22Rv1 (cell line): ENCODE measurements around the gene MGRN1.

ENCODE experiments used
- ZFX ChIP-seq: fragments of 450-650 bp; IDR thresholded peaks from 2 replicates; pipeline ENCODE4 v1.6.1; 2017; ENCODE audit warnings: antibody characterized with exemption, borderline replicate concordance
- TF ChIP-seq, protein P1 (sequence below): fragments of 450-650 bp; IDR thresholded peaks from 2 replicates; pipeline ENCODE4 v1.5.1; 2017; ENCODE audit warnings: mild to moderate bottlenecking

DNA sequence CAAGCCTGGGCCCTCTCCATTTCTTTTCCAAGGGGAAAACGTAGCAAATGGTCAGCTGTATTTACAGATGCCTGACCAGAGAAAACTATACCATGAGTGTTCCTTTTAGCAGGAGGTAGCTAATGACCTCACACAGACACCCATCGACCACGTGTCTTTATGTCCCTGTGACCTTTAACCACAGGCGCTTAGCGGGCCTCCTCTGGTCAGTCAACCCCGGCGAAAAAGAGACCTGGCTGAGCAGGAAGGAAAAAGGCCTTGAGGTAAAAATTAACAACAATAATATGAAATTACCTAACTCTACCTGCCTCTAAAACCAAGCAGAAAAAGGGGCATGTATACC lies 77.8 kb downstream of the MGRN1 start:
- TF ChIP-seq, protein P1, sequence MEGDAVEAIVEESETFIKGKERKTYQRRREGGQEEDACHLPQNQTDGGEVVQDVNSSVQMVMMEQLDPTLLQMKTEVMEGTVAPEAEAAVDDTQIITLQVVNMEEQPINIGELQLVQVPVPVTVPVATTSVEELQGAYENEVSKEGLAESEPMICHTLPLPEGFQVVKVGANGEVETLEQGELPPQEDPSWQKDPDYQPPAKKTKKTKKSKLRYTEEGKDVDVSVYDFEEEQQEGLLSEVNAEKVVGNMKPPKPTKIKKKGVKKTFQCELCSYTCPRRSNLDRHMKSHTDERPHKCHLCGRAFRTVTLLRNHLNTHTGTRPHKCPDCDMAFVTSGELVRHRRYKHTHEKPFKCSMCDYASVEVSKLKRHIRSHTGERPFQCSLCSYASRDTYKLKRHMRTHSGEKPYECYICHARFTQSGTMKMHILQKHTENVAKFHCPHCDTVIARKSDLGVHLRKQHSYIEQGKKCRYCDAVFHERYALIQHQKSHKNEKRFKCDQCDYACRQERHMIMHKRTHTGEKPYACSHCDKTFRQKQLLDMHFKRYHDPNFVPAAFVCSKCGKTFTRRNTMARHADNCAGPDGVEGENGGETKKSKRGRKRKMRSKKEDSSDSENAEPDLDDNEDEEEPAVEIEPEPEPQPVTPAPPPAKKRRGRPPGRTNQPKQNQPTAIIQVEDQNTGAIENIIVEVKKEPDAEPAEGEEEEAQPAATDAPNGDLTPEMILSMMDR = no peak
- no peak for TF ChIP-seq ZFX
